Retinal pigment epithelial cell (primary cell): ENCODE data around the gene FOXRED1.
A peak's percentile ranks its signal among the peaks of the same experiment; 100 is the strongest.

Experiments used
- DNase-seq: peaks from one replicate; pipeline ENCODE4 v3.0.0-alpha.2; 2010; ENCODE audit warnings: low read depth
- H3K4me3 ChIP-seq: 2 replicates; pipeline ENCODE4 v1.5.1; 2011; ENCODE audit warnings: mild to moderate bottlenecking, low read length, control low read depth, moderate library complexity
- TF ChIP-seq, protein P1 (sequence below): conservative IDR thresholded peaks from 2 replicates; pipeline ENCODE4 v1.5.1; 2011; ENCODE audit warnings: low read depth, low read length, control low read depth, inconsistent platforms

The FOXRED1 gene

DNA sequence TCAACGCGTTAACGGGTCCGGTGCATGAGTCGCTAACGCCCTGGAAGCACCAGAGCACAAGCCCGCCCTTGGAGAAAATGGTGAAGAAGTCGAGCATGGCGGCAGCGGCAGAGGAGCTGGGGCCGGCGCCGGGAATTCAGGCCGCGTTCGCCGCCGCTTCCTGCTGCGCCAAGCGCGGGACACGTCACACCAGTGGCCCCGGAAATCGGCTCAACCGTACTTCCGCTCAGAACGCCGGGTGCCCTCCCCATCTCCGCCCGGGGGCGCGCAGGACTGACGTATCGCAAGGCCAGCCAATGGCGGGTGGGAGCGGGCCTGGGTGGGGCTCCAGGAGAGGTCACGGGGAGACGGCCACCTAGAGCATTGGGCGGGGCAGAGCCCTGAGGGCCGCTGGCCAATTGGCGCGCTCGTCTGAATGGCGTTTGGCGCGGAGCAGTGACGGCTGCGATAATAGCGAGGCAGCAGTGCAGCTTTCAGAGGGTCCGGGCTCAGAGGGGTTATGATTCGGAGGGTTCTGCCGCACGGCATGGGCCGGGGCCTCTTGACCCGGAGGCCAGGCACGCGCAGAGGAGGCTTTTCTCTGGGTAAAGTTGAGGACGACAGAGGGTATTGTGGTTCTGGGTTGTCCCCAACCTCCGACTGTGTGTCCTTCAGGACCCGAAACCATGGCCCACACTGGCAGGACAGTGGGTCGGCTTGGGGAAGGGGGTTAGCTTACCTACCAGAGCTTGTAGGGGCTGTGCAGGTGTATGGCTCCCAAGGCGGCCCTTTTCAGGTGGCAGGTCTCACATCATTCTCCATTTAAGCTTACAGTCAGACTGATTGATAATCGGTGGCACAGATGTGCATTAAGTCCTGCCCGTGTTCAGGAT is at the start of gene FOXRED1, which contains the start of gene SRPRA:
Gene FOXRED1, plus strand, starts transcription at position 447 of the 872 bp plus-strand sequence. Its CDS starts 53 bp downstream, at position 500.
Gene SRPRA, minus strand, starts transcription at position 188 of the 872 bp plus-strand sequence. Its CDS starts 91 bp downstream, at position 97.
- peak; percentile 96 for DNase-seq
- TF ChIP-seq, protein P1, sequence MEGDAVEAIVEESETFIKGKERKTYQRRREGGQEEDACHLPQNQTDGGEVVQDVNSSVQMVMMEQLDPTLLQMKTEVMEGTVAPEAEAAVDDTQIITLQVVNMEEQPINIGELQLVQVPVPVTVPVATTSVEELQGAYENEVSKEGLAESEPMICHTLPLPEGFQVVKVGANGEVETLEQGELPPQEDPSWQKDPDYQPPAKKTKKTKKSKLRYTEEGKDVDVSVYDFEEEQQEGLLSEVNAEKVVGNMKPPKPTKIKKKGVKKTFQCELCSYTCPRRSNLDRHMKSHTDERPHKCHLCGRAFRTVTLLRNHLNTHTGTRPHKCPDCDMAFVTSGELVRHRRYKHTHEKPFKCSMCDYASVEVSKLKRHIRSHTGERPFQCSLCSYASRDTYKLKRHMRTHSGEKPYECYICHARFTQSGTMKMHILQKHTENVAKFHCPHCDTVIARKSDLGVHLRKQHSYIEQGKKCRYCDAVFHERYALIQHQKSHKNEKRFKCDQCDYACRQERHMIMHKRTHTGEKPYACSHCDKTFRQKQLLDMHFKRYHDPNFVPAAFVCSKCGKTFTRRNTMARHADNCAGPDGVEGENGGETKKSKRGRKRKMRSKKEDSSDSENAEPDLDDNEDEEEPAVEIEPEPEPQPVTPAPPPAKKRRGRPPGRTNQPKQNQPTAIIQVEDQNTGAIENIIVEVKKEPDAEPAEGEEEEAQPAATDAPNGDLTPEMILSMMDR: no peak

DNA sequence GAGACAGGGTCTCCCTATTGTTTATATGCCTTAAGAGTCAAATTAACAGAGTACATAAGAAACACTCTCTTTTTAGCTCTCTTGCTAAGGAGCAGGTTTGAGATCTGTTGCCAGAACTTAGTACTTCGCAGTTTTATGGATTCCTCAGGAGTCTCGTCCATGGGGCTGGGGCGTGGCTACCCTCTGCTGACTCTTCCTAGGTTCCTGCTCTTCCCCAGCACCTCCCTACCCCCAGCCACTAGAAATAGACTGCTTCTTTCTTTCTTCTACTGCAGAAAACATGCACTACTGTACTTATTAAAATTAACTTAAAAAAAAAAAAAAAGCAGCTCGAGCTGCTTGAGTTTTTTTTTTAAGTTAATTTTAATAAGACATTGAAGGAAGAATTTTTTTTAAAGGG is 49.4 kb upstream of the FOXRED1 start:
- no peak for DNase-seq
- TF ChIP-seq, protein P1: no peak
- no peak overlapping the region for H3K4me3 ChIP-seq

More for the DNA sequence above, at the start of gene FOXRED1, which contains the start of gene SRPRA:
- peak within 1 kb of the TSS; percentile 99 for H3K4me3 ChIP-seq

DNA sequence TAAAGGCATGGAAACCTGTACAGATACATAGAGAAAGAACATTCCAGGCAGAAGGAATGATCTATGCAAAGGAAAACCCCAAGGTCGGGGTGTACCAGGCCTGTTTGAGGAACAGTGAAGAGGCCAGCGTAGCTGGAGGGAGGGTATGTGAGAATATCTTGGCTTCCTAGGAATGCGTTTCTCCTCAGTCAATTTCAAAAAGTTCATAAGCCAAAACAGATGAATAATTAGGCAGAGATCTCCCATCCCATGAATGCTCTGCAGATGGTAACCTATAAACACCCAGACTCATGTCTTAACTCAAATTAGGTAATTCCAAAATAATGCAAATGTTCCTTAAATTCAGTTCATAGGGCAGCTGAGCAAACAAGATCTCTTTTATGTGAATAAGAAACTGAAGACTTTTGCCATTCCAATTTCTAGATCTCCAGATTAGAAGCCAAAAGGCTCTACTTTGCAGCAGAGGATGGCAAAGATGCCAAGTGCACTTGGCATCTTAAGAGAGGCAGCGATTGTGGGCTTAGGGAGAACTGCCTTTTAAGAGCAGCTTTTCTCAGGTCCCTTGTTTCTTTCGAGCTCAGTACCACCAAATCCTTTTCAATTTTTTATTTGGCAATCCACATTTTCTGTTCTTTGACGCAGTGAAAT is 44.2 kb upstream of the FOXRED1 start:
- no peak for DNase-seq
- no peak overlapping the region for H3K4me3 ChIP-seq
- TF ChIP-seq, protein P1: no peak

DNA sequence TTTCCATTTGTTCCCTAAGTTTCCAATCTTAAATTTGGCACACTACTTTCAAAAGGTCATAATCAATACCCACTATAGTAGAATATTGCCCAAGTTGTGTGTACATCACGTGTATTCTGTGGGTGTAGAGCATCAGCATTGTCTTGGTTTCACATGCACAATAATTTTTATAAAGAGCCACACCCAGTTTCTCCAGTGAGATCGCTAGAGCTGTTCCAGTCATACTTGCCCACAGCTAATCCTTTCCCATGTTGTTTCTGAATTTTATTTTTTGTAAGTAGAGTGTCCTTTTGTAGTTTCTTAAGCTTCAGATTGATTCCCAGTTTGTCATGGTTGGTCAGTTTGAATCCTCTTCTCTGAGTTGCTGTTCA is 43.7 kb upstream of the FOXRED1 start:
- no peak for DNase-seq
- no peak overlapping the region for H3K4me3 ChIP-seq
- TF ChIP-seq, protein P1: no peak

DNA sequence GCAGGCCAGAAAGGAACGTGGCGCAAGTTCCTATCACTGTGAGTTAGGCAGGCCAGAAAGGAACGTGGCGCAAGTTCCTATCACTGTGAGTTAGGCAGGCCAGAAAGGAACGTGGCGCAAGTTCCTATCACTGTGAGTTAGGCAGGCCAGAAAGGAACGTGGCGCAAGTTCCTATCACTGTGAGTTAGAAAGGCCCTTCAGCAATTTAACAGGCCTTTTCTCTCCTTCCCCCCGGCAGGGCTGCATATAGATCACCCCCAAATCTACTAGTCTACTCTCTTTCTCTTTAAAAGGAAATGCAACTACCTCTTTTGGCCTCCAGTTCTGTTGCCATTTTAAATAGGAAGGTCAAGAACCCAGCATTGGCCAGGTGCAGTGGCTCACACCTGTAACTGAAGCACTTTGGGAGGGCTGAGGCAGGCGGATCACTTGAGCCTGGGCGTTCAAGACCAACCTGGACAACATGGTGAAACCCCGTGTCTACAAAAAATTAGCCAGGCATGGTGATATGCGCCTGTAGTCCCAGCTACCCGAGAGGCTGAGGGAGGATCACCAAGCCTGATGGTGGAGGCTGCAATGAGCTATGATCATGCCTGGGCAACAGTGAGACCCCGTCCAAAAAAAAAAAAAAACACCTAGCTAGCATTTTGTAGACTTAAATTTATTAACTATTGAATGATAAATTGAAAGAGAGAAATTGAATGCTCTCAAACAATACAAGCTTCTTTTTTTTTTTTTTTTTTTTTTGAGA is 42.4 kb upstream of the FOXRED1 start:
- no peak overlapping the region for H3K4me3 ChIP-seq
- DNase-seq: no peak
- TF ChIP-seq, protein P1: no peak

DNA sequence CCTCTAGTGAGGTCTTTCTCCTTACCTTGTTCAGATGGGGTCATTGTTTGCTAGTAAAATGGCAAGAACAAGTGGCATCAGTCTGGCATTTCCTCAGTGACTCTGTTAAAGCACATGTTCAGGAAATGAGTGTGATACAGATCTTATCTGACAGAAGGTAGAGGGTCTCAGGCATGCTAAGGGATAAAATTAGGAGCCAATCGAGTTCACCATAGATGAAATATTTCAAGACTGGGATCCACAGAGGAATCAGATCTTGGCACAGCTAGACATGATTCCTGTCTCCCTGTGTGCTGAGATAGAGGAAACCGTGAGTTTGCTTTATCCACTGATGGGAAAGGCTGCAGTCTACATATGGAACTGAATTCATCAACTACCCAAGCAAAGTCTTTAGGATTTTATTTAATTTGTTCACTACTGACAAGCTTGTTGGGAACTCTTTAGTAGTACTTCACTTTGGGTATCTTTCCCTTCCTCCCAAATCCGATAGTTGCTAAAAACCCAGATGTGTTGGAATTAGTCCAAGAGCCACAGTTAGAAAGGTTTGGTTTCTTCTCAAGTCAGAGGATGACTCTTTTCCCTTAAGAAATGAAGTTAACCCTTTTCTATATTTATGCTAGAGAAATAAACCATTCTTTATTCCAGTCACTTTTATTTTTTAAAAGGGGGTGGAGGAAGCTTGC is 39.0 kb upstream of the FOXRED1 start:
- no peak overlapping the region for H3K4me3 ChIP-seq
- TF ChIP-seq, protein P1: no peak
- DNase-seq: no peak
